HUDEP-2 (cell line): ENCODE measurements around the gene AGRN.
"Not testable (repeated sequence)": the region's sequence is repeated elsewhere in the genome, so short reads cannot be mapped to it uniquely, and the experiment has no call there.

ENCODE experiments used
- DNase-seq, 76 experiments: peaks; one replicate each; lab custom pipeline; 2025; ENCODE audit not compliant: unreplicated experiment in 76 of 76; lab: John Stamatoyannopoulos, UW

Gene AGRN

GRCh38 chr1:1020000-1020404, at the start of gene AGRN:
AGRN (plus strand) TSS chr1:1020120; CDS start chr1:1020173, 53 bp downstream.
- peak in 14 of 76 experiments; percentile 13 to 60 (median 46) for DNase-seq

GRCh38 chr1:970242-970972, 49.5 kb upstream of the AGRN start:
- no peak for DNase-seq

GRCh38 chr1:970973-971730, 48.8 kb upstream of the AGRN start:
- no peak for DNase-seq

- DNase-seq = no peak
Measured at GRCh38 chr1:971751-972506, 48.0 kb upstream of the AGRN start.

GRCh38 chr1:972726-973458, 47.0 kb upstream of the AGRN start:
- DNase-seq = no peak

- DNase-seq = no peak
Measured at GRCh38 chr1:973459-974292, 46.2 kb upstream of the AGRN start.

- no peak for DNase-seq
Measured at GRCh38 chr1:974293-974640, 45.7 kb upstream of the AGRN start.

- no peak for DNase-seq
Measured at GRCh38 chr1:974687-975328, 45.1 kb upstream of the AGRN start.

GRCh38 chr1:975365-975764, 44.6 kb upstream of the AGRN start:
- DNase-seq = no peak

- peak in 51 of 76 experiments; percentile 3 to 66 (median 36) for DNase-seq
Measured at GRCh38 chr1:975896-976683, 43.8 kb upstream of the AGRN start.

GRCh38 chr1:976791-977190, 43.1 kb upstream of the AGRN start:
- DNase-seq = not testable (repeated sequence)

- no peak for DNase-seq
Measured at GRCh38 chr1:978069-978834, 41.7 kb upstream of the AGRN start.

- no peak for DNase-seq
Measured at GRCh38 chr1:978835-979743, 40.8 kb upstream of the AGRN start.

- no peak for DNase-seq
Measured at GRCh38 chr1:979744-980072, 40.2 kb upstream of the AGRN start.

GRCh38 chr1:980137-980571, 39.8 kb upstream of the AGRN start:
- DNase-seq = no peak

- DNase-seq = no peak
Measured at GRCh38 chr1:980602-981395, 39.1 kb upstream of the AGRN start.
